Embryonic facial prominence (tissue), 1 donor: ENCODE measurements around the gene TENM4.

Experiments used
- DNase-seq: peaks from one replicate; pipeline ENCODE4 v3.0.0-alpha.2; 2016; ENCODE audit errors: extremely low spot score

The TENM4 gene

DNA sequence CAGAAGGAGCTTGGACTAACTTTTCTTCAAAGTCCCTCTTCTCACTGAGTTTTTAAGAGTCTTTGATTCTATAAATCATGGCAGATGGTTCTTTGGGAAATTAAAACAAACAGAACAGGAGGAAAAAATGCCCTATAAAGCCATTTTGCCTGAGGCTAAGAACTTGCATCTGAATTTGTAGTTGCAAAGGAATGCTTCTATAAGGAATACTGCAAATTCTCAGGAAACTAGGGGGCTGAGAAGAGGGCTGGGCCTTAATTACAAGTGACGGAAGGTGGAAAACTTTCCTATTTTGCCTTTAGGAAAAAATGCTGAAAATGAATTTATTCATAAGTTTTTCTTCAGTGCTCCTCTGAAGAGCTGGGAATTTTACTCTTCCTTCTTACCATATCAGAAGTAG, 776.2 kb downstream of the TENM4 start:
- no peak for DNase-seq

DNA sequence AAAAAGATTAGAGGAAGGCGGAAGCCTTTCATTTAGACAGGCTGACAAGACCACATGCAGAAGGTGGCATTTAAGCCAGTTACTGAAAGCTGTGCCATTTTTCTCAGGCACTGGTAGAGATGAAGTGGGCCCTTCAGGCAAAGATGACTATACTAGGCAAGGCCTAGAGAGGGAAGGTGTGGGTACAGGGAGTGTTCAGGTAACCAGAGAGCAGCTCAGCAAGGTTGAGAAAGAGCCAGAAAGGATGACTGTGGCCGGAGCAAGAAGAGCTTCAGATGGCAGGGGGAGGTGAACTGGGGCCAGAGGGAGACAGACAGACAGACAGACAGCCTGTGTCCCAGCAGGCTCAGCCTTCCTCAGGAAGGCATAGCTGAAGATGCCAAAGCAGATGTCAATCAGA, 778.0 kb downstream of the TENM4 start:
- DNase-seq, result no peak

DNA sequence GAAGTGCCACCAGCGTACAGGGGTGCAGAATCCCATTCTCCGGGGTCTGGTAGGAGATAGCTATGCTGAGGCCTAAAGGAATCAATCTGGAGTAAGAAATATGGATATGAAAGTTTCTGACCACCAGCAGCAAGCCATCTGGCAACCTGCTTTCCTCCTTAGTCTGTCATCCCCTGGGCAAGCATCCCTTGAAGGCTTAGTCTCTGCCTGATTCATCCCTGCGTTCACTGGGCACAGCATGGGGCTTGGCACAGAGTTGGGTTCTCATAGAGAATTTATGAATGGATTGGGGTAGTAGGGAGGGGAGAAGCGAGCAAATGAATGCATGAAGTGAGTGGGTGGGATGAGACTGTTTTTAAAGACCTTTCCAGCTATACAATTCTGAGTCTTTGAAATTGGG, 780.4 kb downstream of the TENM4 start:
- DNase-seq, result no peak

DNA sequence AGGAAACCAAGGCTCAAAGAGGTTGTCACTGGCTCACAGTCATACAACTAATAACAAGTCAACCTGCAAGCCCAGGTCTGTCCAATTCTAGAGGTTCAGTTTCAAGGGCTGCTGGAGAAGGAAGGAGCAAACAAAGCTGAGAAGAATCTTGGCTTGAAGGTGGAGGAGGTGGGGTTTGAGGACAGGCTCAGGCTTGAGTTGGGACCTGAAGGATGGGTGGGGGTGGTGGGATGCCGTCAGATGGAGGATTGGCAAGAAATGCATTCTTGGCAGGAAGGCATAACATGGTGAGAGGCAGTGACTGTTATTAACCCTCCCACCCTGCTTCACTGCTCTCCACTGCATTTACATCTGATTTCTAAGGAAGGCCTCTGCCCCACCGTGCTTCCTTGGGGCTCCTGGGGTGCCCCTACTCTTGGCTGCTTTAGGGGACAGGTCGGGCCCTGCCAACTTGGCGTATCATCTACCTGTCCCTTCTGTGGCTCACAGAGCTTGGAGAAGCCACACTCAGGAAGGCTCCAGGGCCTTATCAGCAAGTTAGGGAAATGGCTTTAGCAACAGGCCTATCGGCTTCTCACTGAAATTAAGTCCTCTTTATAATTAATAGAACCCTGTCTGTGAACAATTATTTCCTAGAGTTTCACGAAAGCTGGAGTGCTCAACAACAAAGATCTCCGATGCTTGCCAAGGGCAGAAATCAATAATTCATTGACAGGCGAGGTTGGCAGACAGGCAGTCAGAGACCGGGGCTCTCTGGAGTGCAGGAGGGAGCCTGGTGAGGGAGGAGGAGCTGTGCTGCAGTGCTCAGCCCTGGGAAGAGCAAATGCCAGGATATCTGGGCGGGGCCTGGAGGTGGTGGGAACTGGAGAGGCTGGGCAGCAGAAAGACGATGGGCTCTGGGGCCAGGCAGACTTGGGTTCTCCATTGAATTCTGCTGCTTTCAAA, 781.2 kb downstream of the TENM4 start:
- no peak for DNase-seq

DNA sequence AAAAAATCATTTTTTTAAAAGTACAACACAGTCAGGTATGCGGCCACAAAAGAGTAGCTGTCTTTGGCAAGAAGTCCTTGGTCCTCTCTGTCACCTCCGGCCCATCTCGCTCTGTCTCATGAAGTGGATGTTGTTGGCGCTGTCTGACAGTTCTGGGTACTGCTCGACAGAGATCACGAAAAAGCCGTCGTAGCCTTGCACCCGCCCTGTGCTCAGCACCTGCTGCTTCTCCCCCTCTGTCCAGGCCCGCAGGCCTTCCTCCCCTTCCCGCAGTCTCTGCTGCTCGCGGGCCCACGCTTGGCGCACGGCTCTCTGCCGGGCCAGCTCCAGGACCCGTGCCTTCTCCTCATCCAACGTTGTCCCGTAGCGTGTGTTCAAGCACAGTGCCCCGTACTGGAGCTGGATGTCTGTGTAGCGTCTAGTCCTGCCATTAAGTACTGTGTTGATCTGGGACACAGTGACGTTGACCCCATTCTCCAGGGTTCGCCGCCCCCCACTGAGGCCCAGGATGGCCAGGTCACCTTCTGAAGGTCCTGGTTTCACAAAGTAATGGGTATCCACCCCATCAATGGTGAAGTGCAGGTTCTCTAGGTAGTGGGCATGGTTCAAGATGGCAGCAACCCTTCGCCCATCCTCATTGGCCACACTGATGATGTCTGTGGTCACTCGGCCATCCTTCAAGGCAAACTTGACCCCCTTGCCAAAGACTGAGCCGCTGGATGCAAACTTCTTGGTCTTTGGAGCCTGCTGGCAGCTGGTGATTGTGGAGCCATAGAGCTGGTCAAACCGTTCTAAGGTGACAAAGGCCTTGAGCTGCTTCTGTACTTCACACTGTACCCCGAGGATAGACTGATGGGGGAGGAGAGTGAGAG, 782.6 kb downstream of the TENM4 start:
- no peak for DNase-seq

DNA sequence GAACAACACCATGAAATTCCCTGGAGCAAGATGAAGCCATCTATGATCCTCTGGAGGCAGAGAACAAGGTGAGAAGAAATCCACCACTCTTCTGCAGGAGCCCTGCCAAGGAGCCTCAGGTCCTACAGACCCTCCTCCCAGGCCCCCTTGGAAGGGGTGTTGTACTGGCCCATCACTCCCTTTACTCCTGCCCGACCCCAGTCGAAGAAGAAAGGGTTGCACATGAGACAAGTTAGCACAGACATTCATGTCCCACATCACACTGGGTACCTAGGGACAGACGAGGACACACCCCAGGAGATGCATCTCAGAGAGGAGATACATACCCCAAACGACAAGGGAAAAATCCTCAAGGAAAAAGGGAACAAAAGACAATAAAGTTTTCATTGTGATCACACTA, 783.4 kb downstream of the TENM4 start:
- DNase-seq, result no peak

DNA sequence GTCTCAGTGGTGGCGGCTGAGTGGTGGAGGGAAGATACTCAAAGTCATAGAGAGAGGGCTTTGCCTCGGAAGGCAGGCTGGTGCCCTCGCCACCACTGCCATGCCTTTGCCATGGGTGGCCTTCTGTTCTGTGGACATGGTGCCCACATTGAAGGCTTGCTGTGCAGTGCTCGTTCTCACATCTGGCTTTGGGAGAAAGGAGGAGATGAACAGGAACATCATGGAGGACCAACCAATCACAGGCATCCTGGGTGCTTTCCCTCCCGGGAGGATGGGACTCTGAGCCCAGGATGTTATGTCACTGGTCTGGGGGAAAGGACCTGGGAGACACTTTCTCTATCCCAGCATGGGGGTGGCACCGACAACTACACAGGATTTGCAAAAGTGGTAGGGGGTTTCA, 783.8 kb downstream of the TENM4 start:
- DNase-seq, result no peak

DNA sequence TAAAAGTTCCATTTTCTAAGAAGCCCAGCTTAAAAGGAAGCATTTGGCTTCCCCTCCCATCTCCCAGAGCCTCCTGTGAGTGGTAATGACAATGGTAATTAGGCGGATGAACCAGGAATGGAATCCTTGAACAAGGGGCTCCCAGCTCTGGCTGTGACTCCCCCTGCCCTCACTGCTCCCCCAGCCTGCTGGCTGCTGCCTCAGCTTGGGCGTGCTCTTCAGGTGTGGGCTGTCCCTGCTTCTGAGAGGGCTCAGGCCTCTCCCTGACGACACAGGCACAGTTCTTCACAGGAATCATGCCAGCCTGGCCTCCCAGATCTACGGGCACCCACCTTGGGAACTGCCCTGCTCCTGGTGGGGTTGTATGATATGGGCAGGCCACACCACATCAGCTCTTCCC, 784.5 kb downstream of the TENM4 start:
- DNase-seq, result no peak

DNA sequence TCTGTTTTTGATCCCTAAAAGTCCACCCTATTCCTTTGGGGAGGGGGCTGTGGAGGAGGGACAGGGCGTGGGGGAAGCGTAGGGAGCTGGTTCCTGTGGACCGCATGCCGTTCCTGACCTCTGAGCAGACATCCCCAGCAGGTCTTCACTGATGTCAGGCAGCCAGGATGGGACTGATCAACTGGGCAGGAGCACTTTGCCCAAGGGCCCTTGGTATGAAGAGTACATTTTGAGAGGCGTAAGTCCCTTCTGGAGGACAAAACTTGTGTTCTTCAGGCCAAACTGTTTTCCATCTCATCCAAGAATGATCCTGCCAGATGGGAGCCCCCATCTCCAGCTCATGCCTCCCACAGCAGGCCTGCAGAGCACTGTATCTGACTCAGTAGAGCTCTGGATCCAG, 785.3 kb downstream of the TENM4 start:
- DNase-seq, result no peak

DNA sequence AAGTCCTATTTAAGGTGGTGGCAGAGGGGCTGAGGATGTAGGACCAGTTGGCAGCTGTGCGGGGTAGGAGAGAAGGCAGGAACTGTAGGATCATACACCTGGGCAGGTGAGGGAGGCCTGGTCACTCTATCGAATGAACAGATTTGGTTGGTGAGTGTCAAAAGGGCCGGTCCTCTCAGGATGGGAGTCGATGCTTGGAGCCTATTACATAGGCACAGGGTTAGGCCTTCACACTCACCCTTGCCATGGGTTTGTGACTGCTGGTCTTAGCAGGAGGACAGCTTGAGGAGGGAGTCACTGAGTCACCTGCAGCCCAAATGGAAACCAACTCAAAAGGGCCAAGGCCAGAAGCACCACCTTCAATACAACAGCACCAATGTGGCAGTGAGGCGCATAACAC, 786.0 kb downstream of the TENM4 start:
- DNase-seq, result no peak

DNA sequence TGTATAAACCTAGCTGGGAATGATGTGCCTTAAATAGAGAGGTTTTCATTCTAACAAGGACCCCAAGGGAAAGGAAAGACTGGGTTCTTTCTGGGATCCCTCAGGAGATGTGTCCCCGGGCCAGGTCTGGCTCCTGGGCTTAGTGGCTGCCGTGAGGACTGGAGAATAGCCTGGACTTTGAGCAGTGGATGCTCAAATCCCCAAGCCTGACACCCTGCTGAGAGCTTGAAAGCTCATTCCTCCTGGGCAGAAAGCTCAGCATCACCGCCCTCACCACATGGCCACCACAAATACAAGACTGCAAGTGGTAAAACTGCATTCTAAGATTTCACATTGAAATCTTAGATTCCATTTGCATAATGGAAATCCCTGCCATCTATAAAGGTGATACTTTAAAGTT, 786.8 kb downstream of the TENM4 start:
- no peak for DNase-seq

DNA sequence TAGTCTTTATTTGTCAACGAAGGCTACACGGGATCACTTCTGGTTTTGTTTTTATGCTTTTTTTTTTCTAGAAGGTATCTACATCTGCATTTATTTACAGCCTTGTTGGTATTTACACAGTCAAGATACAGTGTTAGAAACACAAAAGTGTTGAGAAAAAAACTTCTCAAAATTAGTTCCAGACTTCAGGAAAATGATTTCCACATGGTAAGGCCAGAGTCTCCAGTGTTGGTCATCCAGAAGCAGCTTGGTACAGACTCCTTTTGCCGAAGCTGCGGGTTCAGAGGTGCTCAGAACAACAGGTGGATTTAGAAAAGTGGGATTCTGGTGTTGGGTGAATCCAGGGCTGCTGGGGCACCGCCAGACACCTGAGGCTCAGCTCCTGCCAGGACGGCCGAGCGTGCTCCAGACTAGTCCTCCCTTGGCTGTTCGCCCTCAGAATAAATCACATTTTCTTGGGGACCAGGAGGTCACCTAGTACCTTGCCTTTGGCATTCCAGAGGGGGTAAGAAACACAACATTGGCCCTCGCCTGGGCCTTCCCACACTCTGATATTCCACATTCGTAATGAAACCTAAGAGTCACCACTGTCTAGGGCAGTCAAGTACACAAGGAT, 787.4 kb downstream of the TENM4 start:
- DNase-seq, result no peak

DNA sequence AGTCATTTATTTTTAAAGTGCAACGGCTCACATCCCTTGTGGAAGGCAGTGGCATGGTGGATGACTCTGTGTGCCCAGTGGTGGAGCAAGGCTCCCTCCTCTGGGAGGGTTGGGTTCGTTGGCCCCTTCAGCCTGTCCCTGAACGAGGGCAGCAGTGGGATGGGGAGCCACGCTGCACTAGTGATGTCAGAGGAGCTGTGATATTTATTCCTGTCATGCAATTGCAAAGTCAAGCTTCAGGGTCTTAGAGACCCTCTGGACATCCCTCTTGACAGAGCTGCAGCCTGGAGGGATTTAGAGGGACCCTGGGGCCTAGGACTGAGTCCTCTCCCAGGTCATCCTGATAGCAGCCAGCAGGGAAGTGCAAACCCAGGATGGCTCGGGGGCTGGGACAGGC, 788.0 kb downstream of the TENM4 start:
- no peak for DNase-seq

DNA sequence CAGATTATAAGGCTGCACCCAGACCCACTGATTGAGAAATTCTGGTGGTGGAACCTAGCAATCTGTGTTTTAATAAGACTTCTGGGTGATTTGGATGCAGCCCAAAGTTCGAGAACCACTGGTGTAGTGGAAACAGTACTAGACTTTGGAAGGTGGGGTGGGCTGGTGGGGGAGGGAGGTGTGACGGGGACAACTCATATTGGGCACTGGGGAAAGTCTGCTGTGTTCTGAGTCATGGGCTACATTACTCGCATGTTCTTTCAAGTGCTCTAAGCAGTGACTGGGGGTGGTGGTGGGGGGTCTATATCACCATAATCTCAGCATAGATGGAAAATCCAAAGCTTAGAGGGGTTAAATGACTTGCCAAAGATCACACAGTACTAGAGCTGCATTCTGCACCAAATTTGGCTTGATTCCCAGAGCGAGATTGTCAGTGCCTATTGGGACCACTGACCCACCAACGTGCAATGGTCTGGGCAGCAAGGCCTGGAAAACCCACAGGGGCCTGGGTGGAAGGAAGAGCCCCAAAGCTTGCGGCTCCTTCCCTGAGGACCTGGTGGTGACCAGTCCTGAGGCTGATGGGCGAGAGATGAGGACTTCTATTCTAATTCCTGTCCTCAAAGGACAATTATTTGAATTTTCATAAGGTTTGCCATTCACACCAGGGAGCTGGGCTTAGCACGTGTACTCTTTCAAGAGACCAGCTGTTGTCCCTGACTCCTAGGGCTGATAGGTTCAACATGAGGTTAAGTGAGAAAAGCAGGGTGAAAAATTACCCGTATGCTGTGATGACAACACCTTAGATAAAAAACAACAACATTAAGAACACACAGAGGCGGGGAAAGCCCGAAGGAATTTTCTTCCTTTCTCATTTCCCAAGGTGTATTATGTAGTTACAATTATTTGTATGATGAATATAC, 788.6 kb downstream of the TENM4 start:
- DNase-seq, result no peak

DNA sequence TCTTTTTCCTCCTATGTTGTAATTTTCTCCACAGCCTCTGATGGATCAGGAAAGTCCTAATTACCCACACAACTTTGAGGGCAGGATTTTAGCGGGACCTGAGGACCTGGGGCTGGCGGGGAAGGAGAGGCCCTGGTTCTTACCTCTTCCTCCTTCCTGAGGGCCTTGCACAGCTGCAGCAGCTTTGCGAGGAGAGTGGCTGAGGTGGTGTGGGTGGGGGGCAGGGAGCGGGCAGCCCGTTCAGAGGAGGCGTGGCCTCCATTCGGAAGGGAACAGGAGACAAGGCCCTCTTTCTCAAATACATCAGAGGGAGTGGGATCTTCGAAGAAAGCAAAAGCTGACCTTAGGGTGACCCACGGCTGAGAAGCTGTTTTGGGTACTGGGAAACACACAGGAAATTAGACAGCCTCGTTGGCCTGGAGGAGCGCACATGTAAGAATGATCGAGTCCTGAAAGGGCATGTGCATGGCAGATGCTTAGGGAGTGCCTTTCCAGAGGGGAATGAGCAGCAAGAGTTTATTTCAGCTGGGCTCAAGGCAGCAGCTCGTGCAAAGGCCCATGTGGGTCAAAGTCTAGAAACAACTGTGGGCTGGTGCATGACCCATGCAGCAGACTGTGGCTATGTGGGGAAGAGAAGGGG, 789.6 kb downstream of the TENM4 start:
- DNase-seq, result no peak

DNA sequence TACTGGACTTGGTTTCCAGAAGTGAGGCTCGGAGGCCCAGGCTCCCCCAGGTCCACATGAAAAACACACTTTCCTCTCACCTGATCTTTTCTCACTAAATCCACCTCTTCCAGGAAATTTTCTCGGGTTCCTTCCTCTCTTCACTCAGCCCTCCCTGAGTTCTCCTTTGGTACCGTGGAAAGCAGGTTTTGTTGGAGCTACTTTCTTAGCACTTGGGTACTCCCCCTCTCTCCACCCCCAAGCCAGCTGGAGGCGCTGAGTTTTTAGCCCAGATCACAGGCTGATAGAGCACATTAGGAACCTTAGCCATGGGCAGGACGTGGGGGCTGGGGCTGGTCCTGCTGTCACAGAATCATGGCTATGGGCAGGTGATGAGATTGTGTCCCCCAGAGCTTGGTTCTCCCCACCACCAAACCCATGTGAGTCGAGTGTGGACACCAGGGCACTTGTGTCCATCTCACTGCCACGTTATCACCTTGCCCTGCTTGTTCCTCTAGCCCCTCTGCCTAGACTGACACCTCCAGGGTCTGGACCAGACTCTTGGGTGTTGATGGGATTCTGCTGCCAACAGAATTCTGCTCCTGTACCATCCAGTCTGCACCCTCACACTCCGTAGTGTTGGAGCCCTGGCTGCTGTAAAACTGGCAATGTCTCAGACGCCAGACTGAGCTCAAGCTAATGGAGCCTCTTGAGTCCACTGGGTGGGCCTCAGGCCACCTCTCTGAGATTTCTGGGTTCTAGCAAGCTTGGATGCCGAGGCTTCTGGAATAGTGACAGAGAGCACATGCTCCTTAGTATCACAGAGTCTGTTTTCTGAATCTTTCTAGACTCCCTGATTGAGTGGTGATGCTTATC, 791.2 kb downstream of the TENM4 start:
- DNase-seq, result no peak

DNA sequence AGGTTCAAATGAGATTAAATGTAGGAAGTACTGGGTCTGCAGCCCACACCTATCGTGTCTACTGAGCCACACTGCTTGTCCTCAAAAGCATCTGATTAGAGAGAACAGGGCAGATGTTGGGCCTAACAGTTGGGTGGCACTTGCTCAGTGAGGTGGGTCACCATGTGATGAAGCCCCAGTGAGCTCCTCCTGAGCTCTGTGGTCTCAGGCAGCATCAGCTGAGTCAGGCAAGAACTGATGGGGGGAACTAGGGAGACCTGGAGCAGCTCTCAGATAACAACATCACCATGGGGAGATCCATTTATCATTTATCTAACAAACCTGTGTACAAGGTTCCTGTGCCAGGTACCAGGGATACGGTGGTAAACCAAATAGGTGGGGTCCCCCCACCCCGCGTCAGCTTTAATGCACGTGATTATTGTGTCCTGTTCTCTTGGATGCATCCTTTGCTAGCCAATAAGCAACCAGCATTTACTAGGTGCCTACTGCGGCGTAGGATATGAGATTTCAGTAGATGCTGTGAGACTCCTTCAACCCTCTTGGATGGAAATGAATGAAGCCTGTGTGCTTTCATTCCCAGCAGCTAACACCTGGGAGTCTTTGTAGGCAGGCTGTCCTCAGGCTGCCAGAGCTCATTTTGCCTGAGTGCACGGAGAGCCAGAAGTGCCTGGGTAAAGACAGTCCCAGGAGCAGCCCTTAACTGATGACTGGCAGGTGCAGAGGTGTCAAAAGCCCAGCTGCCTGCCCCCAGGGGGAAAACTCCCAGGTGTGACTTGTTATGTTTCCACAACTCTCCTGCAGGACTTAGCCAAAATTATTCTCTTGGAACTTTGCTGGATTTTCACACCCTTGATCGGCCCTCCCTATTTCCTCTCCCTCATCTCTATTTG, 792.6 kb downstream of the TENM4 start:
- no peak for DNase-seq

DNA sequence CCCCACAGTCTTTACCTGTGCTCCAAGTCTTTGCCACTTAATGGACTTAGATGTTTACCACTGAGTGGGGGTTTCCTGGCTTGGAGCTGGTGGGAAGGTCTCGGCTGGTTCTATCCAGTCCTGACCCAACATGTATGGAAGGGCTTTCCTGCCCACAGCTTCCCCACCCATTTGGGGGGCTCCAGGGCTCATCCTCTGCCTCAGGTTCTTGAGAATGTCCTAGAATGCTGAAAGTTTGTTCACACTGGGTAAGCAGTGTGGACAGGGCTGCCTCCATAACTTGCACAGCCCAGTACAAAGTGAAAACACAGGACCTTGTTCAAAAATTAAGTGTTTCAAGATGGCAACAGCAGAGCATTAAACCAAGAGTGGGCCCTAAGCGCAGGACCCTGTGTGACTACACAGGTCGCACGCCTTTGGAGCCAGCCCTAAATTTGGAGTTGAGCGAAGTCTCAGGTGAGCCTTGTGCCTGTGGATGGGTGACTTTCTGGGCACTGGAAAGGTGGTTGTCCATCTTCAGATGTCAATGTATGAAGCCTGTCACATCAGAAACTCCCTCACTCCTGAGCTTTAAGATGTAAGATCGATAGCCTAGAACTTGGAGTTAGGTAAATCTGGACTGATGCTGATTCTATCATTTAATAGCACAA, 793.4 kb downstream of the TENM4 start:
- no peak for DNase-seq
